HCT116 (cell line): ENCODE measurements around the gene PGRMC1.

Experiments used
- ATF3 ChIP-seq: IDR thresholded peaks from 2 replicates; pipeline ENCODE4 v1.6.1; 2012
- CTCF ChIP-seq, 3 experiments: fragments of 200-600 bp in 1 of 3; sonication (generic) in 1 of 3; IDR thresholded peaks in 2 of 3; conservative IDR thresholded peaks in 1 of 3; 2 replicates each; pipeline ENCODE4 v1.5.1; 2012 to 2017; ENCODE audit warnings: low read depth in 2 of 3, low read length in 2 of 3, antibody characterized with exemption in 1 of 3, borderline replicate concordance in 1 of 3, control low read depth in 1 of 3, mild to moderate bottlenecking in 1 of 3, mixed read lengths in 1 of 3, mixed run types in 1 of 3, moderate library complexity in 1 of 3; ENCODE audit not compliant: insufficient read depth in 1 of 3
- EGR1 ChIP-seq: IDR thresholded peaks from 2 replicates; pipeline ENCODE4 v1.6.1; 2012; ENCODE audit warnings: low read depth
- EZH2 ChIP-seq: fragments of 200-600 bp; sonication (generic); IDR thresholded peaks from 2 replicates; pipeline ENCODE4 v1.6.1; 2017; ENCODE audit warnings: antibody characterized with exemption, mixed run types
- JUND ChIP-seq: IDR thresholded peaks from 2 replicates; pipeline ENCODE4 v1.6.1; 2012
- MAX ChIP-seq: IDR thresholded peaks from 2 replicates; pipeline ENCODE4 v1.6.1; 2012
- POLR2A ChIP-seq: IDR thresholded peaks from 2 replicates; pipeline ENCODE4 v1.7.0; 2011; ENCODE audit warnings: borderline replicate concordance; ENCODE audit not compliant: insufficient read depth, insufficient read length; ENCODE audit errors: extremely low read depth
- POLR2AphosphoS5 ChIP-seq: IDR thresholded peaks from 2 replicates; pipeline ENCODE4 v1.6.1; 2011; ENCODE audit warnings: mild to moderate bottlenecking, low read depth, low read length, moderate library complexity
- REST ChIP-seq: IDR thresholded peaks from 2 replicates; pipeline ENCODE4 v1.6.1; 2012; ENCODE audit warnings: low read depth
- SIN3A ChIP-seq: IDR thresholded peaks from 2 replicates; pipeline ENCODE4 v1.6.1; 2012; ENCODE audit warnings: low read depth
- SRF ChIP-seq: IDR thresholded peaks from 2 replicates; pipeline ENCODE4 v1.6.1; 2012; ENCODE audit warnings: low read depth
- ZNF274 ChIP-seq: fragments of 200-500 bp; sonication (Bioruptor generic); IDR thresholded peaks from 2 replicates; pipeline ENCODE4 v1.6.1; 2014; ENCODE audit warnings: mild to moderate bottlenecking, low read depth, low read length, inconsistent platforms

GRCh38 chrX:119218198-119218597 is 17.9 kb upstream of the PGRMC1 start:
- TF ChIP-seq POLR2AphosphoS5 (no peak), ATF3 (no peak), MAX (no peak), ZNF274 (no peak), CTCF (IDR thresholded peaks at IDR 0.05 in 2 of 3, conservative IDR thresholded peaks at IDR 0.05 in 1 of 3; ENCODE audit: borderline replicate concordance in 1 of 3, insufficient read depth in 1 of 3, low read depth in 2 of 3, low read length in 2 of 3) (peak; percentile 25 to 49 (median 39); a peak in 4 of 6 replicates), SRF (no peak), SIN3A (no peak), POLR2A (no peak), EZH2 (no peak), EGR1 (no peak), REST (no peak), JUND (no peak)
